ENCODE measurements around the gene PCDHGB2. TPM values are rescaled to one million over a fixed set of nuclear protein-coding genes. Genes with fewer than 3 reads are reported as not detected.
A peak's percentile ranks its signal among the peaks of the same experiment; 100 is the strongest.

The PCDHGB2 gene
- total and polyA plus RNA-seq, 11 donors: 2.1 to 13.8 (median 9.8) TPM

DNA sequence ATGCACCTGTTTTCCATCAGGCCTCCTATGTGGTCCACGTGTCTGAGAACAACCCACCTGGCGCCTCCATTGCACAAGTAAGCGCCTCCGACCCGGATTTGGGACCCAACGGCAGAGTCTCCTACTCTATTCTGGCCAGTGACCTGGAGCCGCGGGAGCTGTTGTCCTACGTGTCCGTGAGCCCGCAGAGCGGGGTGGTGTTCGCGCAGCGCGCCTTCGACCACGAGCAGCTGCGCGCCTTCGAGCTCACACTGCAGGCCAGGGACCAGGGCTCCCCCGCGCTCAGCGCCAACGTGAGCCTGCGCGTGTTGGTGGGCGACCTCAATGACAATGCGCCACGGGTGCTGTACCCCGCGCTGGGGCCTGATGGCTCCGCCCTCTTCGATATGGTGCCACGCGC is 8.2 kb upstream of the PCDHGB2 start:
- ATAC-seq (no peak), DNase-seq (no peak)
- Histone ChIP-seq H3K4me3 (no peak overlapping the region), H3K27ac (no peak overlapping the region), H3K4me1 (peaks cover 0 to 22% (median 2%) of the 10 kb centered on the region in 12 donors), H3K9me3 (peaks cover 0 to 97% (median 45%) of the 10 kb centered on the region in 12 donors), H3K27me3 (peaks cover 0 to 21% (median 0%) of the 10 kb centered on the region in 9 donors), H3K36me3 (peaks cover 0 to 24% (median 0%) of the 10 kb centered on the region in 9 donors)
- intact Hi-C loops (cut with DNase I): loop anchor here in 1 of 10 donors (10.0 kb wide), 1 partner anchor 173 kb away; no protein-coding TSS in a partner anchor
- 34 to 61% (median 49%) methylated on average over 11 to 35 of the region's 36 CpGs for WGBS, 4 donors
- TF ChIP-seq, protein P1, sequence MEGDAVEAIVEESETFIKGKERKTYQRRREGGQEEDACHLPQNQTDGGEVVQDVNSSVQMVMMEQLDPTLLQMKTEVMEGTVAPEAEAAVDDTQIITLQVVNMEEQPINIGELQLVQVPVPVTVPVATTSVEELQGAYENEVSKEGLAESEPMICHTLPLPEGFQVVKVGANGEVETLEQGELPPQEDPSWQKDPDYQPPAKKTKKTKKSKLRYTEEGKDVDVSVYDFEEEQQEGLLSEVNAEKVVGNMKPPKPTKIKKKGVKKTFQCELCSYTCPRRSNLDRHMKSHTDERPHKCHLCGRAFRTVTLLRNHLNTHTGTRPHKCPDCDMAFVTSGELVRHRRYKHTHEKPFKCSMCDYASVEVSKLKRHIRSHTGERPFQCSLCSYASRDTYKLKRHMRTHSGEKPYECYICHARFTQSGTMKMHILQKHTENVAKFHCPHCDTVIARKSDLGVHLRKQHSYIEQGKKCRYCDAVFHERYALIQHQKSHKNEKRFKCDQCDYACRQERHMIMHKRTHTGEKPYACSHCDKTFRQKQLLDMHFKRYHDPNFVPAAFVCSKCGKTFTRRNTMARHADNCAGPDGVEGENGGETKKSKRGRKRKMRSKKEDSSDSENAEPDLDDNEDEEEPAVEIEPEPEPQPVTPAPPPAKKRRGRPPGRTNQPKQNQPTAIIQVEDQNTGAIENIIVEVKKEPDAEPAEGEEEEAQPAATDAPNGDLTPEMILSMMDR (IDR thresholded peaks at IDR 0.05): no peak
- TF ChIP-seq POLR2A (IDR thresholded peaks at IDR 0.05): no peak

- peaks cover 0 to 98% (median 70%) of the 10 kb centered on the region in 12 donors for H3K9me3 ChIP-seq
- WGBS, 4 donors: 19 to 29% (median 21%) methylated on average over 25 to 29 of the region's 29 CpGs
Measured at GRCh38 chr5:141354900-141355469, 4.8 kb upstream of the PCDHGB2 start, which contains the start of gene PCDHGA4. Gene PCDHGA4 (plus strand): TSS chr5:141355021. CDS start chr5:141355108, 87 bp downstream.

GRCh38 chr5:141355641-141356040 is 4.2 kb upstream of the PCDHGB2 start:
- peak overlapping the region in 7 of 12 donors; percentile 13 to 42 (median 35) for H3K4me3 ChIP-seq
- H3K27me3 ChIP-seq: peaks cover 0 to 13% (median 0%) of the 10 kb centered on the region in 9 donors
- H3K36me3 ChIP-seq: peaks cover 0 to 26% (median 0%) of the 10 kb centered on the region in 9 donors
- no peak overlapping the region for H3K27ac ChIP-seq
- no peak for TF ChIP-seq POLR2A (IDR thresholded peaks at IDR 0.05)
- TF ChIP-seq, protein P1 (IDR thresholded peaks at IDR 0.05): no peak
- intact Hi-C loops (cut with DNase I): loop anchor here in 1 of 10 donors (10.0 kb wide), 1 partner anchor 169 kb away; no protein-coding TSS in a partner anchor
- peaks cover 0 to 98% (median 72%) of the 10 kb centered on the region in 12 donors for H3K9me3 ChIP-seq
- no peak for DNase-seq
- ATAC-seq: no peak
- H3K4me1 ChIP-seq: peaks cover 0 to 16% (median 0%) of the 10 kb centered on the region in 12 donors
- WGBS, 4 donors: 47 to 65% (median 60%) methylated on average over 24 of the region's 24 CpGs

More at GRCh38 chr5:141354900-141355469, 4.8 kb upstream of the PCDHGB2 start, which contains the start of gene PCDHGA4:
- Histone ChIP-seq H3K27me3 (peaks cover 0 to 20% (median 0%) of the 10 kb centered on the region in 9 donors), H3K4me1 (peaks cover 0 to 22% (median 0%) of the 10 kb centered on the region in 12 donors), H3K4me3 (peak within 1 kb of the TSS in 10 of 12 donors; percentile 5 to 42 (median 34)), H3K27ac (no peak within 1 kb of the TSS), H3K36me3 (peaks cover 0 to 27% (median 0%) of the 10 kb centered on the region in 9 donors)
- intact Hi-C loops (cut with DNase I): loop anchor here in 1 of 10 donors (10.0 kb wide), 1 partner anchor 170 kb away; no protein-coding TSS in a partner anchor
- DNase-seq (no peak), ATAC-seq (peak in 1 of 4 donors; percentile 17)
- TF ChIP-seq, protein P1 (IDR thresholded peaks at IDR 0.05): peak; percentile 23 to 64 (median 44)
- no peak for TF ChIP-seq POLR2A (IDR thresholded peaks at IDR 0.05)

- Histone ChIP-seq H3K27me3 (peaks cover 0 to 13% (median 0%) of the 10 kb centered on the region in 9 donors), H3K27ac (no peak overlapping the region), H3K4me3 (no peak overlapping the region), H3K36me3 (peaks cover 0 to 21% (median 0%) of the 10 kb centered on the region in 9 donors), H3K9me3 (peaks cover 0 to 98% (median 73%) of the 10 kb centered on the region in 12 donors), H3K4me1 (peaks cover 0 to 15% (median 0%) of the 10 kb centered on the region in 12 donors)
- ATAC-seq (no peak), DNase-seq (no peak)
- 61 to 77% (median 70%) methylated on average over 5 of the region's 5 CpGs for WGBS, 4 donors
- TF ChIP-seq, protein P1 (IDR thresholded peaks at IDR 0.05): no peak
- no peak for TF ChIP-seq POLR2A (IDR thresholded peaks at IDR 0.05)
- intact Hi-C loops (cut with DNase I): loop anchor here in 1 of 10 donors (10.0 kb wide), 1 partner anchor 169 kb away; no protein-coding TSS in a partner anchor
Measured at GRCh38 chr5:141356133-141356532, 3.7 kb upstream of the PCDHGB2 start.

Measured in heart left ventricle (tissue), 16 donors.